NCI-H345 treated with DMSO at 0.1 percent for 48 hours (cell line): ENCODE data around the gene NOX4.
"Not testable (repeated sequence)": the region's sequence is repeated elsewhere in the genome, so short reads cannot be mapped to it uniquely, and the experiment has no call there.

Experiments
- DNase-seq: peaks from one replicate; lab custom pipeline; 2025; ENCODE audit not compliant: unreplicated experiment; lab: John Stamatoyannopoulos, UW

The NOX4 gene

GRCh38 chr11:89382986-89383385 is 108.2 kb downstream of the NOX4 start:
- not testable (repeated sequence) for DNase-seq

- no peak for DNase-seq
These were observed 110.1 kb downstream of the NOX4 start for GRCh38 chr11:89381094-89381493.

GRCh38 chr11:89379976-89380771 is 111.0 kb downstream of the NOX4 start:
- DNase-seq: not testable (repeated sequence)

GRCh38 chr11:89378986-89379385 is 112.2 kb downstream of the NOX4 start:
- DNase-seq: not testable (repeated sequence)

- DNase-seq: not testable (repeated sequence)
These were observed 121.8 kb downstream of the NOX4 start for GRCh38 chr11:89369356-89369755.

DNA sequence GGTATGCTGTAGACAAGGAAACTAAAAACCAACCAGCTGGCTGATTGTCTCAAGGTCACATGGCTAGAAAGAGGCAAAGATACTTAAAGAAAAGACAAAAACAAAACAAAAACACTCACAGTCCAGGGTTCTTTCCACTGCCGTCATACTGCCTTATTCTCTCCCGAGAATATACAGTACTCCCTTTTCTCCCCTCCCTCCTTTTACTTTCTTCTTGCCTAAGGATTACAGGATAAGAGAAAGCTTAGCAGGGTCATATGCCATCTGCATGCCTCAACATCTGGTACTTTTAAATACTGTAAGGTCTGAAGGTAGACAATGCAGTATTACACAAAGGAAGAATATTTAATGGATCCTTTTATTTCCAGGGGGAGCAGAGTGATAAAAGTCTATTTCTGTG is 126.3 kb downstream of the NOX4 start:
- not testable (repeated sequence) for DNase-seq

DNA sequence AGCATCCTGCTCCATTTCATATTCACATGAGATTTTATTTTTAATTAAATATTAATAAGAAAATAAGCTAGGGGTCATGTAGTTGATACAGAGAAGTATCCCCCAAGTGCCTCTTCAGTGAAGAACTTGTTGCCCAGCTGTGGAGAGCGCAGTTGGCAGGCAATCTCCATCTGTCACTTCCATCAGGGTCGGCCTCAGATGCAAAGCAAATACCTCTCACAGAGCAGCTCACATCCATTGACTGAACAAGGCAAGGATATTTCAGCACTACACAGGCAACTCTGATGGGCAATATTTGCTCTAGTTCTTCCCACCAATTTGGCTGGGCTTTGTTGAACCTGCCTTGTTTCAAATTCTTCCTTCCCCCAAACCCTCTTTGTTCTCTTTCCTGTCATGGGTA is 129.4 kb downstream of the NOX4 start:
- DNase-seq: no peak

GRCh38 chr11:89359208-89359607 is 132.0 kb downstream of the NOX4 start:
- DNase-seq: not testable (repeated sequence)

DNA sequence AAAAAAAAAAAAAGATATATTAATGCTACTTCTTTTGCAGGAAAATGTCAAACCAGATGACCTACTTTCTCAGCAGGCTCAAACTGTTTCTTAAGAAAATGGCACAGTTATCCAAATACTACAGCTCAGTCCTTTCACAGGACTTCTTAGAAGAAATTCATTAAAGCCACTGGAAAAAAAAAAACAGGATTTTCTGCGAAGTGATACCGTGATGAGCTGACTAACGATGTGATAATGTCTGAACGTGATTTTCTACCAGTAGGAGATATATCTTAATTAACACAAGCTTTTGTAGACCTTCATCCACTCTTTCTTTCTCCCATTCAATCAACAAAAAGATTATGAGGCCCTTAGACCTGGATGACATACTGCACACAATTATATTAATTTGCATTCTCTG is 132.4 kb downstream of the NOX4 start:
- DNase-seq: no peak

- no peak for DNase-seq
These were observed 135.5 kb downstream of the NOX4 start for GRCh38 chr11:89355646-89356045.

DNA sequence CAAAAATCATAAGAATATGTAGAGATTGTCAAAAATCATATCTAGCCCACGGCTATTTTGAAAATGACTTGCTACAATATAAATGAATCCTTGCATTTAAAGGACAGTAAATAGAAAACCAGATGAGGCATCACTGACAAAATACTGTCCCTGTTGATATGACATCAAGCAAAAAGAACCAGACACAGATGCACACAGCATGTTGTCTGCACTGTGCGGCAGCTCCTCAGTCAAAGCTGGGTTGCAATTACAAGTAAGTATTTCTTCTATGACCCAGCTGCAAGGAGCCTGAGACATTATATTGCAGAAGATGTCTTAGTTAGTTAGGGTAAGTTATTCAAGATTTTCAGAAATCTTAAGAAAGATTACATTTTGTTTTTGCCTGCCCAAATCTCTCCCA is 136.7 kb downstream of the NOX4 start:
- not testable (repeated sequence) for DNase-seq

- DNase-seq: no peak
These were observed 144.1 kb downstream of the NOX4 start for GRCh38 chr11:89347071-89347470.

- DNase-seq: no peak
These were observed 144.6 kb downstream of the NOX4 start for GRCh38 chr11:89346601-89347000.

DNA sequence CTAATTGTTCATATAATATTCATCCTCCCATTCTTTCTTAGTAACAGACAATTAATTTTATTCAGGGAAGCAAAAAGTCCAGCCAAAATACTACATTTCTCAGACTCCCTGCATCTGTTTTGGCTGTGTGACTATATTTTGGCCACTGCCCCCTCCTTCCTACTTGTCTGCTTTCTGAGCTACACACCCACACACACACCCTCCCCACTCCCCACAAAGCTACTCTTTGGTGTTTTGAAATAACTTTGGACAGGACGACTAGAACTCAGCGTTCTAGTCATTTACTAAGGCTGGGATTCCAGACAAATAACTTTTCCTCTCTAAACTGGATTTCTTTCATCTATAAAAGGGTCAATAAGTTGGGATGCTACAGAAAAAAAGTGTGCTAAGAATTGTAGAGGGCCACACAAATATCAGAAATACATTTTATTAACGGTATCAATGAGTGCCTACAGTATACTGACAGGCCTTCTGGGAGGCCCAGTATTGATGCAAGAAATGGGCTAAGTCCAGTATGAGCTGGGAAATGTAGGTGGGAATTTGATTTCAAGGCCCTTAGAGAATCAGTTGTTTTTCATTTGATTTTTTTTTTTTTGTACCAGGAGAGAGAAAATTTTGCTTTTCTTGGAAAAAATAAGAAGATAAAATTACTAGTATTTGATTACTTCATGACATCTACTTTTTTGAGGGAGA is 148.1 kb downstream of the NOX4 start:
- not testable (repeated sequence) for DNase-seq

- not testable (repeated sequence) for DNase-seq
These were observed 150.7 kb downstream of the NOX4 start for GRCh38 chr11:89340450-89340849.

GRCh38 chr11:89338073-89338472 is 153.1 kb downstream of the NOX4 start:
- not testable (repeated sequence) for DNase-seq

GRCh38 chr11:89337100-89337650 is 154.0 kb downstream of the NOX4 start:
- not testable (repeated sequence) for DNase-seq

DNA sequence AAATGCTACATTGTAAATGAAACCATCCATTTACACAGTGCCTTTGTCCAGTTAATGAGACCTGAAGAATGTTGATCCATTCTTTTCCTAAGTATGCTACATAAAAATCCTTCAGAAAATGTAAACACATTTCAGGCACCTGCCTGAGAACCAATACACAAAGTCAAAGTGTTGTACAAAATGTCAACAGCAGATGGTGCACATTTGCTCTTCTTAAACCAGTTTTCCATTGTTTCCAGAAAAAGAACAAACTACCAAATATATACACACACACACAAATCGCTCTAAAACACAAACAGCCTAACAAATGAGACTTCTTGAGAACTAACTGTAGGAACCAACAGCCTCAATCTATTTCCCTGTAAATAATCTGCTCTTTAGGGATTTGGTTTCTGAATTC is 157.5 kb downstream of the NOX4 start:
- DNase-seq: not testable (repeated sequence)

DNA sequence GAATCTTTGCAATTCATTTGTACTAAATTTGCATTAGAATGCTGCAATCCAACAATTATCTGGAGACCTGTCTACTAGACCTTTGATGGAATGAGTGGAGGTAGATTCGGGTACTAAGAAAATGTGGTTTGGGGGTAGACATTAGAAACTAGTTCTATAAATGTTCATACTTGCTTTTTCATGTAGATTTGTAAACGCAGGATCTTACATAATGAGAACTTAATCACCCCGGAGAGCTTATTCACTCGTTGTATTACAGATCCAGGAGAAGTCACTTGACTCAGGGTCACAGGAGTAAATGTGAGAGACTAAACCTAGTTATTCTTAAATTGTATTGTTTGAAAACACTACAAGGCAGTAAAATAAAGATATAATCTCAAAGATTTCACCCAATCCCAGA is 159.2 kb downstream of the NOX4 start:
- DNase-seq: not testable (repeated sequence)

- no peak for DNase-seq
These were observed 163.3 kb downstream of the NOX4 start for GRCh38 chr11:89327885-89328284.

DNA sequence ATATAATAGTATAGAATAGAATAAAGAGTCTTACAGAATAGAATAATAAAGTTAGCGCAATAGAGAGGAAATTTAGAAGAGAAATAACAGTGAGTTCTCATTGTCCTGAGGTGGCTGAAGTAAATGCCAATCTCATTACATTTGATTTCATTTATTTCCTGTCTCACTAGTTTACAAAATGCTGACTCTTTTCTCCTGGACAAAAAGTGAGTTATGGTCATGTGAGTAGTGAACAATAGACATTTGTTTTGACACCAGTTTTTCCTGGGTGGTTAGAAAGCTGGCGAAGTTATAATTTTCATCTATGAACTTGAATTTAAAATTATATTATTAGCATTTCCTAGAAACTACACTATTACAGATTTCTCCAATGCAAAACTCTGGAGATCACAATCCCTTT is 169.8 kb downstream of the NOX4 start:
- no peak for DNase-seq

DNA sequence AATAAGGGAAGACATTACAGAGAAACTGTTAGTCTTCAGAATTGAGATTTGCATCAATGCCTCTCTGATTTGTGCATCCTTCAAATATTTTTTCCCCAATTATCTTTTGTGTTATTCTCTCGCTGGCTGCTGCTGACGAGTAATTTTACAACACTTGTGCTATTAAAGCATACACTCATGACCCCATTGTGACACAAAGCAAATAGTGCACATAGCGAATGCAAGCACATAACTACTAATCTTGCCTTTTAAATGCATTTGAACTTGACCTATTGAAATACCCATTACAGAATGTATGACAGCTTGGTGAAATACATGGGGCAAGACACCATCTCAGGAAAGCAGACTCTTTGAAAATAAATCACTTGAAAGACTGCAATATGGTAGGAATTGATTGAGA is 180.6 kb downstream of the NOX4 start:
- DNase-seq: not testable (repeated sequence)
